ENCODE measurements around the gene TMED6.
A peak's percentile ranks its signal among the peaks of the same experiment; 100 is the strongest.
"Not testable (repeated sequence)": the region's sequence is repeated elsewhere in the genome, so short reads cannot be mapped to it uniquely, and the experiment has no call there.

TMED6 gene

DNA sequence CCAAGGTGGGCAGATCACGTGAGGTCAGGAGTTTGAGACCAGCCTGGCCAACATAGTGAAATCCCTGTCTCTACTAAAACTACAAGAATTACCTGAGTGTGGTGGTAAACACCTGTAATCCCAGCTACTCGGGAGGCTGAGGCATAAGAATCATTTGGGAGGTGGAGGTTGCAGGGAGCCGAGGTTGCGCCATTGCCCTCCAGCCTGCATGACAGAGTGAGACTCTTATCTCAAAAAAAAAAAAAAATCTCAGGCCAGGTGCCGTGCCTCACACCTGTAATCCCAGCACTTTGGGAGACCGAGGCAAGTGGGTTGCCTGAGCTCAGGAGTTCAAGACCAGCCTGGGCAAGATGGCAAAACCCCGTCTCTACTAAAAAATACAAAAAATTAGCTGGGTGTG lies 54.8 kb downstream of the TMED6 start:
- DNase-seq, result not testable (repeated sequence)

DNA sequence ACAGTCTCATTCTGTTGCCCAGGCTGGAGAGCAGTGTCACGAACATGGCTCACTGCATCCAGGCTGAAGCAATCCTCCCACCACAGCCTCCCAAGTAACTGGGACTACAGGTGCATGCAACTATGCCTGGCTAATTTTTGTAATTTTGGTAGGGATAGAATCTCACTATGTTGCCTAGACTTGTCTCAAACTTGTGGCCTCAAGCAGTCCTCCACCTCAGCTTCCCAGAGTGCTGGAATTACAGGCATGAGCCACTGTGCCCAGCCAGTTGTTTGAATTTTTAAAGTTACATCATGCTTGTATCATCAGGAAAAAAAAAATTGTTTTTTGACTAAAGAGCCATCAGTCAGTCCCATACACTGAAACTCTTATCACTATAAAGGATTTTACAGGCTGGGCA lies 57.5 kb downstream of the TMED6 start:
- no peak for DNase-seq

DNA sequence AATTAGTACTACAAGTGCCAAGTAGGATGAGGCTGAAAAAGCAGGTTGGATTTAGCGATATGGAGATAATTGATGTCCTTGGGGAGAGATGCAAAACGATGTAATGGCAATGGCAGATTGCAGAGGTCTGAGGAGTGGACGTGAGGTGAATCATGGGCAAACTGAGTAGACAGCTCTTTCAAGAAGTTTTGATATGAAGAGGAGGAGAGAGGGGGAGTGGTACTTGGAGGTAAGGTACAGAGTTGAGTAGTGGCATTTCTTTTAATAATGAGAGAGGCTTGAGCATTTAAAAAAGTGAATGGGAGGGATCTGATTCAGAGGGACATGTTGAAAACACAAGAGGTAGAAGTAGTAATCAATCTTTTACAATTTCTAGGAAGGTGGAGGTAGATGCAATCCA lies 58.2 kb downstream of the TMED6 start:
- peak; percentile 38 for DNase-seq

All from activated CD4-positive, alpha-beta T cell treated with anti-CD3 and anti-CD28 coated beads, Interleukin-10, Interleukin-2, amounts not matched to agents 100 ng/mL and 50 ng/mL, durations not matched to agents 16 hours and 8 hours (primary cell).